HL-60/S4 (cell line): Measurements from ENCODE around the gene LGALS16.
"Not testable (repeated sequence)": the region's sequence is repeated elsewhere in the genome, so short reads cannot be mapped to it uniquely, and the experiment has no call there.

Experiments
- in situ Hi-C: fragments of 300-500 bp; cut with MboI; formaldehyde crosslinking; loops from 2 replicates; pipeline ENCODE4 v1.14.3; 2022; ENCODE audit warnings: low sequenced_read_pairs

The LGALS16 gene, protein sequence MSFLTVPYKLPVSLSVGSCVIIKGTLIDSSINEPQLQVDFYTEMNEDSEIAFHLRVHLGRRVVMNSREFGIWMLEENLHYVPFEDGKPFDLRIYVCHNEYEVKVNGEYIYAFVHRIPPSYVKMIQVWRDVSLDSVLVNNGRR

DNA sequence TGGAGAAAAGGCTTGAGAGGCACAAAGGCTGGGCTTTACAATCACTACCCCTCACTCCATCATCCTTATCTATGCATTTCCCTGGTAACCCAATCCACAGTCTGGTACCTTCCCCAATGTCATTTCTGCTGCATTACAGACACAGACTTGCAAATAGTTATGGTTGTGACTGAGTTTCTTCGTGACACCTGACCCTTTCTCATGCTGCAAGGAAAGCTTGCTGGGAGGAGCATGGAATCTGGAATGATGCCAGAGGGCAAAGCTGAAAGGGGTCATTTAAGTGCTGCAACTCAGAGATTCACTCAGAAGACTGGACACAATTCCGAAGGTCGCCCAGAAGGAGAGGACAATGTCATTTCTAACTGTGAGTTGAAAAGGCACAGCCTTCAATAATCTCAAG, at the start of gene LGALS16:
Gene LGALS16 (plus strand): TSS at position 301 of the 400 bp plus-strand sequence. CDS start 49 bp downstream, at position 350.
- in situ Hi-C loops, result loop anchor here (25.0 kb wide), 1 partner anchor 93 kb away; no protein-coding TSS in a partner anchor

DNA sequence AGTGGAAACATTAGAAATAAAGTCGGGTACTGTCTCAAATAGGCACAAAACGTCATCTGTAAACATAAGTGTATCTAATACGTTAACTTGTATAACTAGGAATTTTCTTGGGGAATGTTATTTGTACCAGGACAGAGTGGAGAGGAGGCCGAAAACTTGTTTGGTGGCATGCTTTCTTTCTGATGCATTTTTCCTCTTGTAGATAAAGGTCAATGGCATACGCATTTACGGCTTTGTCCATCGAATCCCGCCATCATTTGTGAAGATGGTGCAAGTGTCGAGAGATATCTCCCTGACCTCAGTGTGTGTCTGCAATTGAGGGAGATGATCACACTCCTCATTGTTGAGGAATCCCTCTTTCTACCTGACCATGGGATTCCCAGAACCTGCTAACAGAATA, 48.7 kb upstream of the LGALS16 start:
- in situ Hi-C loops, result no loop called here

DNA sequence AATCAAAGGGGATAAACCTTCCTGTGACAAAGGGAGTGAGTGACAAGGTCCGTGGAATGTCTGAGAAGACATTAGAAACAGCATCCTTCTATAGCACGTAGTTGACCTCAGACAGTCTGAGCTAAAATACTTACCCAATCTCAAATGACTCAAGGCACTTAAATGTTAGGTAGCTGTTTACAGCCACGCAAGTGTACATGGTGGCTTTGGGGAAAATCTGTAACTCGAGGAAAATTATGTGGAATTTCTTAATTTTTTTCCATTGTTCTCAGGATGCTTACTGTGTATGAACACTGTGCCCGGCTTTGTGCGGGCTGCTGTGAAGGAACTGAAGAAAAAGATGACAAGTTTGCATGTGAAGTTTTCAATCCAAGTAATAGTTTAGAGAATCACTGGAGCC, 48.2 kb upstream of the LGALS16 start:
- in situ Hi-C loops, result no loop called here

DNA sequence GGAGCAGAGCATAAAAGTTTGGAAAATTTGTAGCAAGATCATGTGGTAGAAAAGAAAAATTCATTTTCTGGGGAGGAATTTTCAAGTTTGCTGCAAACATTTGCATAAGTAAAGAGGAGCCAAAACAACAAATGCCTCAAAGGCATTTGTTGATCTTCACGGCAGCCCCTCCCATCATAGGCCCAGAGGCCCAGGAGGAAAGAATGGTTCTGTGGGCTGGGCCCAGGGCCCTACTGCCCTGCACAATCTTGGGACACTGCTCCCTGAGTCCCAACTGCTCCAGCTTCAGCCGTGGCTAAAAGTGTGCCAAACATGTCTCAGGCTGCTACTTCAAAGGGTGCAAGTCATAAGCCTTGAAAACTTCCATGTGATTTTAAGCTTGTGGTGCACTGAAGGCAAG, 42.1 kb upstream of the LGALS16 start:
- in situ Hi-C loops, result no loop called here

DNA sequence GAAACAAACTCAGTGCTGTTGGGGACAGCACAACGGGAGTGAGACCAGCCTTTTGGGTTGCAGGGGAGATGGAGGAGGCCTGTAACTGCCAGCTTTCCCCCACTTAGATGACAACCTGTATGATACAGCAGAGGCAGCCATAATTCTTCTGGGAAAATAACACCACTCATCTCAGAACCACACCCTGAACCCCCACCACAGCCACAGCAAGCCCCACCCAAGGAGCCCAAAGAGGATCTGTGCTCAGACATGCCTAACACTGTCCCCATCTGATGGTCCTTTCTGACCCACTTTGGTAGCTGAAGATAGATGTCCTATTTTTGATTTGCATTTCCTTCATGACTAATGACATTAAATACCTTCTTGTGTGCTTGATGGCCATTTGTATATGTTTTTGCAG, 38.0 kb upstream of the LGALS16 start:
- in situ Hi-C loops, result no loop called here

DNA sequence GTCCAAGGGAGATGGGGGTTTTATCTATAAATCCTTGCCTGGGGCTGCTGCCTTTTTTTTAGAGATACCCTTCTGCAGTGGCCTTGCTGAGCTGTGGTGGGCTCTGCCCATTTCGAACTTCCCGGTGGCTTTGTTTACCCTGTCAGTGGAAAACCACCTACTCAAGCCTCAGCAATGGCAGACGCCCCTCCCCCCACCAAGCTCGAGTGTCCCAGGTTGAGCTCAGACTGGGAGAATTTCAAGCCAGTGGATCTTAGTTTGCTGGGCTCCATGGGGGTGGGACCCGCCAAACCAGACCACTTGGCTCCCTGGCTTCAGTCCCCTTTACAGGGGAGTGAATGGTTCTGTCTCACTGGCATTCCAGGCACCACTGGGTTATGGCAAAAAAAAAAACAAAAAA, 31.8 kb upstream of the LGALS16 start:
- in situ Hi-C loops, result no loop called here

DNA sequence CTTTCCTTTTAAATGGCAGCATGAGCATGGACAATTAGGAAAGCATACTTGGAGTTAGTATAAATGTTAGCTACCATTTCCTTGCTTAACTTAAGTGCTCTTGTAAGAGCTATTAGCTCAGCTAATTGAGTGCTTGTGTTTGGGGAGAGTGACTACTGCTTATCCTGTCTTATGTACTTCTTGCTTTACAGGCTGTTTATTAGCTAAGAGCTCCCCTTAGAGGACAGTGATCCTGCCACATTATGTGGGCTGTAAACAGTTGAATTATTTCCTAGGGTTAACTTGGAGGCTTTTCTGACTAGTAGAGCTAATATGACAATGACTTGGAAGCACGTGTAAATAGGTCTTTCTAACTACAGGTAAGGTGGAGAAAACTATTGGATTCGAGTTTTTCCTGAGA, 28.1 kb upstream of the LGALS16 start:
- in situ Hi-C loops, result not testable (repeated sequence)

DNA sequence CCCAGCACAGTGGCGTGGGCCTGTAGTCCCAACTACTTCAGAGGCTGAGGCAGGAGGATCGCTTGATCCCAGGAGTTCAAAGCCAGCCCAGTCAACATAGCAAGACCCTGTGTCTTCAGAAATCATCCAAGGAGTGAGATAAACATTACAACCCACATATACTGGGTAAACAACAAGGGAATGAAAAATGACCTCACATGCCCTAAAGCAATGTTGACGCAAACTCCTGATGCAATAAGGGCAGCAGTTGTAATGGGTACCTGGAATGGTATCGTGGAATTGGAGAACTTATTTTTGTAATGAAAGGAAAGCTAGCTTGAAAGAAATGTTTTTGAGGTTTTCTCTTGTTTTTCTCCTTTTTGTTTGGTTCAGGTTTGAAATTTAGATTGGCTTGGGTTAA, 24.5 kb upstream of the LGALS16 start:
- in situ Hi-C loops, result no loop called here

DNA sequence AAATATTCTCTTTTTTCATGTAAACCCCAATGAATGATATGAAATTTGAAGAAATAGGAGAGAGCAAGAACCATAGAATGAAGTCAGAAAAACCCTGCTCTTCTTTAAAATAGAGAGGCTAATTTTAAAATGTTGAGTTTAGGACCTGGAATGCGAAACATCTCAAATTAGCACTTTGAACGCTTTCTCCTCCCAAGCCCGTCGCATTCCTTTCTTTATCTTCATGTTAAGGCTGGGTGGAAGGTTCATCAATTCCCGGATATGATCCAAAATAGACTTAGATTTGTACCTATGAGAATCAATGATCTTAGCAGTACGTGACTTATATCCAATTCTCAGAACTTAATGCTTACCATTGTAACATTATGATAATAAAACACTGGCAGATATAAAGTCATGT, 24.1 kb upstream of the LGALS16 start:
- in situ Hi-C loops, result no loop called here

DNA sequence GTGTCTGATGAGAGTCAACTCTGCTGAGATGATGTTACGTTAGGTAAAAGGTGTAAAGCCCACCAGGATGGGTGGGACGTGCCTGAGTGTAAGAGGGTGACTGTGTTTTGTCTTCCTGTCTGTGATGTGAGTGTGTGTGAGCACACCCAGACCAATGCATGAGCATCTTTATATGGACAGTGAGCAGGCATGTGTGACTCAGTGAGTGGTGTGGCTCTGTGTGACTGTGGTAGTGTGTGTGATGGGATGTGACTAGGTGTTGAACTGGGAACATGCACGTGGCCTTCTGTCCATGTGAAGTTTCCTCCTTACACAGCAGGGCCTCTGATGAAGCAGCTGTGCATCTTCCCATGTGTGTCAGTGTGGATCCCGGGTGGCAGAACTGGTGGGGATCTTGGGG, 17.8 kb upstream of the LGALS16 start:
- in situ Hi-C loops, result no loop called here

DNA sequence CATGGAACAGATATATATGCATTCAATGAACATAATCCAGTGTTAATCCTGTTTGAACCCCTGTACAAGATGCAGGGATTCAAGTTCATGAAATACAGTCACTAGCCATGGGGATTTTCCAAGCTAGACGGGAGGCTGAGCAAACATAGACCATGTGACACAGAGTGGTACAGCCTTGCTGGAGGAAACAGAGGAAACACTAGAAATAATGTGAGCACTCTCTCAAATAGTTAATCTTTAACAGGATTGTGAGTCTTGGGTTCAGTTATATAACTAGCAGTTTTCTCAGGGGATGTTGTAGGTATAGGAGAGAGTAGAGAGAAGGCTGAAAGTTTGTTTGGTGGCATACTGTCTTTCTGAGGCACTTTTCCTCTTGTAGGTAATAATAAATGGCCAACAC, 13.9 kb upstream of the LGALS16 start:
- in situ Hi-C loops, result no loop called here

DNA sequence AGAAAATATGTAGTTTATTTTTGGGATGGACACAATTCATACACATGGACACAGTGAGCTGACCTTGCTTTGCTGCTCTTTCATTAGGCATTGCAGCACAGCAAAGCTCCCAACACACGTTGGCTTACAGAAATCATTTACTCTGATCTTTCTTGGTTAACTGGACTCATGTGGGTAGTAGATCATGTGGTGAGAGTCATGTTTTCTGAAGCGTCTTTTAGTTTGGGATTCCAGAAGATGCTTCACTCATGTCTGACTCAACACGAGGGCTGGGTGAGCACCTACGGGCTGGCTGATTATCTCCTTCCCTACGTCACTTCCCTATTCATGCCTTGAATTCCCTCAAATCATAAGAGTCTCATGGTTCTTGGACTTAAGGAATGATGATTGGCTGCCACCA, 12.1 kb upstream of the LGALS16 start:
- in situ Hi-C loops, result no loop called here

DNA sequence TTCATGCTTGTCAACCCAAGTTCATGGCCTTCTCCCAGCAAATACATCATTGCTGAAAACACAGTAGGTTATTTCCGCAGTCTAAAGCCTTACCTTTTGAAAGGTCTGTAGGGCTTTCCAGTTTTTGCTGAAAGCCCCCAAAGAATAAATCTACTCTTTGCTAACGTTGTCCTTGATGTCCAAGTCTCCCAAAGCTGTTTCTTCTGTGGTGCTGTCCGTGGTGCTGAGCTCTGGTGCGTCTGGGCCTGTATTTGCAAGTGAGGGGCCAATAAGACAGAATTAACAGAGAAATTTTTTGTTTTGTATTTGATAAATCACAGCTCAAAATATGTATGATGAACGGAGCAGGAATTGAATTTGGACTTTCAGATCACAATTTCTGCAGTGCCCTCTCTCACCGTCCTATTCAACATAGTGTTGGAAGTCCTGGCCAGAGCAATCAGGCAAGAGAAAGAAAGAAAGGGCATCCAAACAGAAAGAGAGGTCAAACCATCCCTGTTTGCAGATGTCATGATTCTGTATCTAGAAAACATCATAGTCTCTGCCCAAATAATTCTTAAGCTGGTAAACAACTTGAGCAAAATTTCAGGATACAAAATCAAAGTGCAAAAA, 9.8 kb upstream of the LGALS16 start:
- in situ Hi-C loops, result no loop called here

DNA sequence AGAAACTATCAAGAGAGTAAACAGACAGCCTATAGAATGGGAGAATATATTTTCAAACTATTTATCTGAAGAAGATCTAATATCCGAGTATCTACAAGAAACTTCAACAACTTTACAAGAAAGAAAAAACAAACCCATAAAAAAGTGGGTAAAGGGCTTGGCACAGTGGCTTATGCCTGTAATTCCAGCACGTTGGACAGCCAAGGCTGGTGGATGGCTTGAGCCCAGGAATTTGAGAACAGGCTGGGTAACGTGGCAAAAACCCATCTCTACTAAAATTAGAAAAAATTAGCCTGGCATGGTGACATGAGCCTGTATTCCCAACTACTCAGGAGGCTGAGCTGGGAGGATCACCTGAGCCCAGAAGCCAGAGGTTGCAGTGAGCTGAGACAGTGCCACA, 7.8 kb upstream of the LGALS16 start:
- in situ Hi-C loops, result no loop called here

DNA sequence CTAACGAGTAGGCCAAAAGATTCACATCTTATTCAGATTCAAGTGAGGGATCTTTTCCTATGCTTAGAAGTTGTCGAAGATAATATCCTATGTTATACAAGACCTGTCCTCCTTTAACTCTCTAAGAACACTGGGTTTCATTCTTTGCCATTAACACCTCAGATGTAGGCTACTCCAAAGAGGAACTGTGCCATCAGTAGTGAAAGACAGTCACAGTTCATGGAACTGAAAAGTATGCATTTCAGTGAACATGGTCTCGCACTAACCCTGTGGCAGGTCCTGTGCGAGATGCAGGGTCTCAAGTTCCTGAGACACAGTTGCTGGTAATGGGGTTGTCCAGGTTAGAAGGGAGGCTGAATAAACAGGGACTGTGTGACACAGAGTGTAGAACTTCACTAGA, 4.1 kb downstream of the LGALS16 start:
- in situ Hi-C loops, result loop anchor here (25.0 kb wide), 1 partner anchor 97 kb away; no protein-coding TSS in a partner anchor

DNA sequence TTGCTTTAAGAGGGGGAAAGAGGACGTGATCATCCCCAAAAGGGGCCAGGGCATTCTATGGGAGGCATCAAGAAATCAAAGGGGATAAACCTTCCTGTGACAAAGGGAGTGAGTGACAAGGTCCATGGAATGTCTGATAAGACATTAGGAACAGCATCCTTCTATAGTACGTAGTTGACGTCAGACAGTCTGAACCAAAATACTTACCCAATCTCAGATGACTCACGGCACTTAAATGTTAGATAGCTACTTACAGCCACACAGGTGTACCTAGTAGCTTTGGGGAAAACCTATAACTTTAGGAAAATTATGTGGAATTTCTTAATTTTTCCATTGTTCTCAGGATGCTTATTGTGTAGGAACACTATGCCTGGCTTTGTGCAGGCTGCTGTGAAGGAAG, 4.9 kb downstream of the LGALS16 start:
- in situ Hi-C loops, result loop anchor here (25.0 kb wide), 1 partner anchor 98 kb away; no protein-coding TSS in a partner anchor

DNA sequence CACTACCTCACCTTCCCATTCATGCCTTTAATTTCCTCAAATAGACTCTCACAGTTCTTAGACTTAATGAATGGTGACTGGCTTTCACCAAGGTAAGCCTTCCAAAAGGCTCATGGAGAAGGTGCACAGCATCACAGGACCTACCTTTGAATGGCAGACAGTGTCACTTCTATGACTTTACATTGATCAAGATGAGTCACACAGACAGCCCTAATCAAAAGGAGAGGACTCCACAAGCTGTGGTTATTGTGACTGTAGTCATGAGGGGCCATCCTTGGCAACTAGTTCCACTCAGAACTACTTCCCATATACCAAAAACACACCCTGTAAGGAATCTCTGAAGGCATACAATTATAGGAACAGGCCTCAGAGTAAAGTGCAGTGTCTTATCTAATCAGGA, 5.9 kb downstream of the LGALS16 start:
- in situ Hi-C loops, result loop anchor here (25.0 kb wide), 1 partner anchor 99 kb away; no protein-coding TSS in a partner anchor

DNA sequence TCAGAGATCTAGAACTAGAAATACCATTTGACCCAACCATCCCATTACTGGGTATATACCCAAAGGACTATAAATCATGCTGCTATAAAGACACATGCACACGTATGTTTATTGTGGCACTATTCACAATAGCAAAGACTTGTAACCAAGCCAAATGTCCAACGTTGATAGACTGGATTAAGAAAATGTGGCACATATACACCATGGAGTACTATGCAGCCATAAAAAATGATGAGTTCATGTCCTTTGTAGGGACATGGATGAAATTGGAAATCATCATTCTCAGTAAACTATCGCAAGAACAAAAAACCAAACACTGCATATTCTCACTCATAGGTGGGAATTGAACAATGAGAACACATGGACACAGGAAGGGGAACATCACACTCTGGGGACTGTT, 14.1 kb downstream of the LGALS16 start:
- in situ Hi-C loops, result loop anchor here (25.0 kb wide), 1 partner anchor 108 kb away; no protein-coding TSS in a partner anchor

DNA sequence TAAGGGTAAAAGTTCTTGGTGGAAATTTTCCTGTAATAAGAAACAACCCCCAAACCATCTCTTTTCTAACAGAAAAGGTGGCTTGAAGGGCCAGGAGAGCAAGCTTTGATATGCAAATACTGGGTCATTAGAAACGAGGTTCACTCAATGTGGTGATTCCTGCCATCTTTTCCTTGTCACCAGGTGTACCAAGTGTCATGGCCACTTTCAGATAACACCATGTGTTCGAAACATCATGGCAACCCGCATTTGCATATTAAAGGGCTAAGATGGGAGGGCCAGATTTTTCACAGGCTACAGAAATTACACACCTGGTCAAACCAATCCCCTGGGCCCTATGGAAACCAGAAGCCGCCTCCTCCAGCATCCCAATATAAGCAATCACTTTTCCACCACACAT, 15.3 kb downstream of the LGALS16 start:
- in situ Hi-C loops, result loop anchor here (25.0 kb wide), 1 partner anchor 109 kb away; no protein-coding TSS in a partner anchor

DNA sequence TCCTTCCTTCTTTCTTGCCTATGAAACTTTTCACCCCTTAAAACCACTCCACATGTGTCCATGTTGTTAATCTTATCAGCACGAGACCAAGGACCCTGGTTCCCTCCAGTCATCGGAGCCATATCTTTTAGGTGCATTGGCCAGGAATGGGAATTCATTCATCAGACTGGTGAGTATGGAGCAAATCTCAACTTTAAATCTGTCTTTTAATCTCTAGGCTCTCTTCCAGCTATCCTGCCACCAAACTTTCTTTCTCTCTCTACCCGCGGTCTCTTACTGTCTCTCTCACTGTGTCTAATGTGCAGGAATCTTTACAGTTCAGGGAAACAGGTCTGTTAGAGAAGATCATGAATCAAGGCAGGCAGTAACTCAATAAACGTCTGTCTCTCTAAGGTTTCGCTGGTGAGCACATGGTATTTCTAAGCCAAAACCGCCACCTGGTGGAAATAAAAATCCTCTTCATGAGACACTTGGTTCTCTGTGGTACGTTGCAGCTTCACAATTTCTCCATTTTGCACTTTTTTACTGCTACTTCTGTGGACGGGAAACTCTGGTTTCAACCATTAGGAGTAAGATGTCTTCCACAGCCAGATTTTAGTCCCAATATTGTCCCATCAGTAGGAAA, 16.1 kb downstream of the LGALS16 start:
- in situ Hi-C loops, result loop anchor here (25.0 kb wide), 1 partner anchor 110 kb away; no protein-coding TSS in a partner anchor

DNA sequence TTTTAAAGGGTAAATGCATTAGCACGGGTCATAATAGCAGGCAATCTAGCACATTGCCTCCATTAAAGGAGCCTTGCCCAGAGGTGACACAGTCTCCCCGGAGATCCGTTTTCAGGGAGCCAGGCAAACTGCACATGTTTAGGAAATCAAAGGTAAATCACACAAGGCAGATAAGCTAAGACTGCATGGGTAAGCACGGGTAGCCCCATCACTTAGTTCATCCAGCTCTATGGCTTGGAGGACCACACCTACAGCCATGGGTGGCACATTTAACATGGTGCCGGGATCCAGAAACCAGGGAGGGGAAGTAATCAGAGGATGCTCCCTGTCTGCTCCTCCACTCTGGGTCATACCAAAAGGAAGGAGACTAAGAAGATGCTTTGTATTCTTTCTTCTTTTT, 16.8 kb downstream of the LGALS16 start:
- in situ Hi-C loops, result loop anchor here (25.0 kb wide), 1 partner anchor 110 kb away; no protein-coding TSS in a partner anchor

DNA sequence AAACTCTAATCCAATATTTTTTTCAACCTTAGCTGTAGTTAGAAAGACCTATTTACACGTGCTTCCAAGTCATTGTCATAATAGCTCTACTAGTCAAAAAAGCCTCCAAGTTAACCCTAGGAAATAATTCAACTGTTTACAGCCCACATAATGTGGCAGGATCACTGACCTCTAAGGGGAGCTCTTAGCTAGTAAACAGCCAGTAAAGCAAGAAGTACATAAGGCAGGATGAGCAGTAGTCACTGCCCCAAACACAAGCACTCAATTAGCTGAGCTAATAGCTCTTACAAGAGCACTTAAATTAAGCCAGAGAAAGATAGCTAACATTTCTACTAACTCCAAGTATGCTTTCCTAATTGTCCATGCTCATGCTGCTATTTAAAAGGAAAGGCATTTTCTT, 18.1 kb downstream of the LGALS16 start:
- in situ Hi-C loops, result loop anchor here (25.0 kb wide), 1 partner anchor 112 kb away; no protein-coding TSS in a partner anchor
